Muscle of leg (tissue), 9 donors: ENCODE measurements around the gene TERC. TPM values are rescaled to one million over a fixed set of nuclear protein-coding genes. Genes with fewer than 3 reads are reported as not detected.

Experiments used
- polyA plus RNA-seq, 8 donors: library from polyadenylated mRNA; unstranded; fragments of 120-200 nt; gene quantifications; one replicate each; pipeline versions ENCODE4 v1.2.1 to v1.2.3, GENCODE V29; 2013; ENCODE audit warnings: inconsistent platforms in 1 of 8, low replicate concordance in 1 of 8; ENCODE audit not compliant: insufficient read length in 8 of 8, insufficient read depth in 1 of 8
- total RNA-seq: library from RNA; stranded (reverse); fragments of 120-200 nt; gene quantifications from one replicate; pipeline ENCODE4 v1.2.4, GENCODE V29; 2013

The TERC gene
- total and polyA plus RNA-seq, 9 donors = 0.33 to 23.7 (median 0.37) TPM; not detected in 5

Other genes starting within 250 kb of the TERC start
- gene MECOM, start 101.3 kb downstream of the TERC start, total RNA-seq = 17.6 TPM
- gene MECOM, start 101.3 kb downstream of the TERC start, polyA plus RNA-seq = 10 to 100 TPM; 11.3 to 15.5 (median 12.6) TPM
- 3.4 TPM for gene ACTRT3, start 4.5 kb upstream of the TERC start, total RNA-seq
- 1 to 10 TPM; 2.0 to 4.1 (median 3.2) TPM for gene ACTRT3, start 4.5 kb upstream of the TERC start, polyA plus RNA-seq
- gene MYNN, start 8.3 kb upstream of the TERC start, total RNA-seq = 21.6 TPM
- 10 to 100 TPM; 17.2 to 23.4 (median 19.5) TPM for gene MYNN, start 8.3 kb upstream of the TERC start, polyA plus RNA-seq
- gene LRRIQ4, start 47.8 kb upstream of the TERC start, total RNA-seq = 0.09 TPM
- gene LRRIQ4, start 47.8 kb upstream of the TERC start, polyA plus RNA-seq = under 1 TPM in 6 of 8 donors, not detected in 2; 0.07 to 0.13 (median 0.12) TPM
- gene LRRC34, start 47.8 kb upstream of the TERC start, total RNA-seq = 4.3 TPM
- 1 to 10 TPM; 2.8 to 5.9 (median 3.7) TPM for gene LRRC34, start 47.8 kb upstream of the TERC start, polyA plus RNA-seq
- not detected for gene LRRC31, start 104.9 kb upstream of the TERC start, total RNA-seq
- under 1 TPM in 1 of 8 donors, not detected in 7; 0.21 TPM for gene LRRC31, start 104.9 kb upstream of the TERC start, polyA plus RNA-seq
- gene SAMD7, start 146.5 kb upstream of the TERC start, total RNA-seq = not detected
- gene SAMD7, start 146.5 kb upstream of the TERC start, polyA plus RNA-seq = under 1 TPM in 1 of 8 donors, not detected in 7; 0.14 TPM
- 53.7 TPM for gene SEC62, start 201.7 kb upstream of the TERC start, total RNA-seq
- 10 to 100 TPM; 56.8 to 96.2 (median 72.3) TPM for gene SEC62, start 201.7 kb upstream of the TERC start, polyA plus RNA-seq